ENCODE results near the gene OSBP2.
A peak's percentile ranks its signal among the peaks of the same experiment; 100 is the strongest.

The OSBP2 gene

GRCh38 chr22:30865656-30866055 lies 171.0 kb downstream of the OSBP2 start:
- no peak for DNase-seq (ENCODE audit: low read depth)
- no peak for TF ChIP-seq CTCF (conservative IDR thresholded peaks at IDR 0.05; ENCODE audit: control insufficient read depth, insufficient read depth, low read depth, low read length)

GRCh38 chr22:30866216-30866615 lies 171.5 kb downstream of the OSBP2 start:
- H3K4me3 ChIP-seq (ENCODE audit: control insufficient read depth, low read depth, low read length): no peak overlapping the region
- DNase-seq (ENCODE audit: low read depth): no peak
- no peak for TF ChIP-seq CTCF (conservative IDR thresholded peaks at IDR 0.05; ENCODE audit: control insufficient read depth, insufficient read depth, low read depth, low read length)

More at GRCh38 chr22:30865656-30866055, 171.0 kb downstream of the OSBP2 start:
- H3K4me3 ChIP-seq (ENCODE audit: control insufficient read depth, low read depth, low read length): no peak overlapping the region

- H3K4me3 ChIP-seq (ENCODE audit: control insufficient read depth, low read depth, low read length): no peak overlapping the region
- peak; percentile 4 for TF ChIP-seq CTCF (conservative IDR thresholded peaks at IDR 0.05; ENCODE audit: control insufficient read depth, insufficient read depth, low read depth, low read length)
- DNase-seq (ENCODE audit: low read depth): no peak
Measured at GRCh38 chr22:30866811-30867271, 172.2 kb downstream of the OSBP2 start.

GRCh38 chr22:30867746-30868662 lies 173.3 kb downstream of the OSBP2 start:
- TF ChIP-seq CTCF (conservative IDR thresholded peaks at IDR 0.05; ENCODE audit: control insufficient read depth, insufficient read depth, low read depth, low read length): no peak
- H3K4me3 ChIP-seq (ENCODE audit: control insufficient read depth, low read depth, low read length): no peak overlapping the region
- DNase-seq (ENCODE audit: low read depth): no peak

GRCh38 chr22:30868663-30869385 lies 174.2 kb downstream of the OSBP2 start:
- H3K4me3 ChIP-seq (ENCODE audit: control insufficient read depth, low read depth, low read length): no peak overlapping the region
- no peak for TF ChIP-seq CTCF (conservative IDR thresholded peaks at IDR 0.05; ENCODE audit: control insufficient read depth, insufficient read depth, low read depth, low read length)
- DNase-seq (ENCODE audit: low read depth): peak; percentile 48

GRCh38 chr22:30869667-30870395 lies 175.2 kb downstream of the OSBP2 start:
- TF ChIP-seq CTCF (conservative IDR thresholded peaks at IDR 0.05; ENCODE audit: control insufficient read depth, insufficient read depth, low read depth, low read length): no peak
- no peak overlapping the region for H3K4me3 ChIP-seq (ENCODE audit: control insufficient read depth, low read depth, low read length)
- no peak for DNase-seq (ENCODE audit: low read depth)

Measured in fibroblast of mammary gland (primary cell).